Mesothelial cell of epicardium (in vitro differentiated cells): Measurements from ENCODE around the gene TUBA4B. TPM values are rescaled to one million over a fixed set of nuclear protein-coding genes. Genes with fewer than 3 reads are reported as not detected.

Experiments used
- DNase-seq, 2 experiments: peaks; one replicate each; pipeline ENCODE4 v3.0.0; 2021; ENCODE audit warnings: low spot score in 2 of 2; ENCODE audit not compliant: unreplicated experiment in 2 of 2
- H3K27ac Mint-ChIP-seq: 2 replicates; pipeline ENCODE4 v1.8.0; 2021; ENCODE audit warnings: mixed read lengths
- H3K27me3 Mint-ChIP-seq: 2 replicates; pipeline ENCODE4 v1.8.0; 2021; ENCODE audit warnings: low read depth, mixed read lengths
- H3K36me3 Mint-ChIP-seq: 2 replicates; pipeline ENCODE4 v1.8.0; 2021; ENCODE audit warnings: mixed read lengths
- H3K4me1 Mint-ChIP-seq: 2 replicates; pipeline ENCODE4 v1.8.0; 2021; ENCODE audit warnings: mixed read lengths
- H3K4me3 Mint-ChIP-seq: 2 replicates; pipeline ENCODE4 v1.8.0; 2021; ENCODE audit warnings: mild to moderate bottlenecking, moderate library complexity, mixed read lengths
- H3K9me3 Mint-ChIP-seq: 2 replicates; pipeline ENCODE4 v1.8.0; 2021; ENCODE audit warnings: mixed read lengths
- CTCF ChIP-seq: fragments of 200-600 bp; sonication (generic); IDR thresholded peaks from one replicate; pipeline ENCODE4 v1.5.0; 2021; ENCODE audit warnings: antibody characterized with exemption; ENCODE audit not compliant: unreplicated experiment
- total RNA-seq: library from RNA; stranded (reverse); gene quantifications from 3 replicates; pipeline ENCODE4 v1.2.1, GENCODE V29; 2021

Gene TUBA4B
- total RNA-seq, 1 donor from 2014 or later = not detected

GRCh38 chr2:219282375-219282774 is 29.3 kb downstream of the TUBA4B start:
- Mint-ChIP-seq H3K27ac (no peak overlapping the region), H3K27me3 (no peaks in the 10 kb centered on the region), H3K9me3 (no peaks in the 10 kb centered on the region), H3K4me1 (peaks cover 32% of the 10 kb centered on the region), H3K36me3 (peaks cover 10% of the 10 kb centered on the region), H3K4me3 (no peak overlapping the region)
- TF ChIP-seq CTCF = no peak
- DNase-seq = no peak

GRCh38 chr2:219282943-219283581 is 30.0 kb downstream of the TUBA4B start:
- Mint-ChIP-seq H3K4me1 (peaks cover 25% of the 10 kb centered on the region), H3K4me3 (no peak overlapping the region), H3K36me3 (peaks cover 10% of the 10 kb centered on the region), H3K27me3 (no peaks in the 10 kb centered on the region), H3K9me3 (no peaks in the 10 kb centered on the region), H3K27ac (no peak overlapping the region)
- TF ChIP-seq CTCF = no peak
- DNase-seq = no peak

GRCh38 chr2:219284501-219285372 is 31.7 kb downstream of the TUBA4B start:
- Mint-ChIP-seq H3K4me1 (peaks cover 13% of the 10 kb centered on the region), H3K27me3 (no peaks in the 10 kb centered on the region), H3K27ac (no peak overlapping the region), H3K4me3 (no peak overlapping the region), H3K36me3 (peaks cover 10% of the 10 kb centered on the region), H3K9me3 (no peaks in the 10 kb centered on the region)
- TF ChIP-seq CTCF = no peak
- DNase-seq = no peak

GRCh38 chr2:219285373-219285735 is 32.3 kb downstream of the TUBA4B start:
- H3K36me3 Mint-ChIP-seq = peaks cover 10% of the 10 kb centered on the region
- no peaks in the 10 kb centered on the region for H3K27me3 Mint-ChIP-seq
- H3K4me1 Mint-ChIP-seq = peaks cover 6% of the 10 kb centered on the region
- no peak for TF ChIP-seq CTCF
- DNase-seq = no peak
- no peaks in the 10 kb centered on the region for H3K9me3 Mint-ChIP-seq
- H3K4me3 Mint-ChIP-seq = no peak overlapping the region
- H3K27ac Mint-ChIP-seq = no peak overlapping the region

GRCh38 chr2:219285894-219286425 is 32.9 kb downstream of the TUBA4B start:
- H3K27me3 Mint-ChIP-seq = peaks cover under 1% of the 10 kb centered on the region
- H3K9me3 Mint-ChIP-seq = no peaks in the 10 kb centered on the region
- H3K27ac Mint-ChIP-seq = no peak overlapping the region

More at GRCh38 chr2:219285894-219286425, 32.9 kb downstream of the TUBA4B start:
- DNase-seq = no peak
- peaks cover 10% of the 10 kb centered on the region for H3K36me3 Mint-ChIP-seq
- TF ChIP-seq CTCF = no peak
- peaks cover 6% of the 10 kb centered on the region for H3K4me1 Mint-ChIP-seq
- no peak overlapping the region for H3K4me3 Mint-ChIP-seq
